ENCODE data around the gene FSTL4. TPM values are rescaled to one million over a fixed set of nuclear protein-coding genes. Genes with fewer than 3 reads are reported as not detected.

The FSTL4 gene
- total RNA-seq, 3 donors from 2014 or later, result 0.42 to 1.7 (median 0.46) TPM

GRCh38 chr5:133370036-133370831, 242.1 kb downstream of the FSTL4 start:
- no peaks in the 10 kb centered on the region for H3K36me3 Mint-ChIP-seq (ENCODE audit: insufficient read depth)
- H3K4me3 Mint-ChIP-seq, result no peak overlapping the region
- H3K9me3 Mint-ChIP-seq, result no peaks in the 10 kb centered on the region
- H3K4me1 Mint-ChIP-seq (ENCODE audit: low read depth), result no peaks in the 10 kb centered on the region
- peaks cover 13% of the 10 kb centered on the region for H3K27me3 Mint-ChIP-seq (ENCODE audit: low read depth)
- no peak for DNase-seq
- ATAC-seq, result no peak

DNA sequence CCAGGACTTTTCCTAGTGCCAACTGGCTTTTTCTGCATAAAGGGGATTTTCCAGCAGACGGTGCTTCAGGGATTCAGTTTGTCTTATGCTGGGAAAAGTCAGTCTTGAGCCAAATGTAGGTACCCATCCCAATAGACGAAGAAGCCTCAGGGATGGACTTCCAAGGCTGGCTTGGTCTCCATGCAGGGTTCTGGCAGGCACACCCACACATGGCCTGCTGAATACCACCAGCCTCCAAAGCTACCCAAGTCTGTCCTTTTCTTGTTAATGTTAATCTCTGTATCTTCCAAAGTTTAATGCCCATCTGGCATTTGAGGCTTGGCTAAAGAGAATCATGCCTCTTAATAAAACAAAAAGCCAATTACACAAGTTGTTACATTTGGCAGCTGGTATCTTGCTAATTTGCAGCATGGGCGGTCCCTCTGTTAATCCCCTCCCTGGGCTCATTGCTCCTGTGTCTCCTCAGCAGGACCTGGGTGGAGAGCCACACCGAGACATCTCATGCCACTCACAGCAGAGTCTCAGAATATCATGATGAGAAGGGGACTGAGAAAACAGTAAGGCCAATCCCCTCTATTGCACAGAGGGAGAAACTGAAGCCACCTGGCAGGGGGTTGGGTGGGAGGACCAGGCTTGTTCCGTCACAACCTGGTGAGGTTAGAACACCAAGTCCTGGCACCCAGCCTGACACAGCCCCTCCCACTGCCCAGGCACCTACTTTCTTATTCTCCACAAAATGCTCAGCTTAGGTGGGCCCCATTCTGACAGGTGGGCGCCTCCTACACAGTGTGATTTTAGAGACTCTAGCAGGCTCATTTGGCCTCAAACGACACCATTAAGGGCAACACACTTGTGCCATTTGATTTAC, 243.2 kb downstream of the FSTL4 start:
- Mint-ChIP-seq H3K4me3 (no peak overlapping the region), H3K9me3 (no peaks in the 10 kb centered on the region), H3K27me3 (ENCODE audit: low read depth) (peaks cover 13% of the 10 kb centered on the region), H3K36me3 (ENCODE audit: insufficient read depth) (no peaks in the 10 kb centered on the region), H3K4me1 (ENCODE audit: low read depth) (no peaks in the 10 kb centered on the region)
- no peak for DNase-seq
- no peak for ATAC-seq

- ATAC-seq, result no peak
- Mint-ChIP-seq H3K4me1 (ENCODE audit: low read depth) (no peaks in the 10 kb centered on the region), H3K27me3 (ENCODE audit: low read depth) (peaks cover 13% of the 10 kb centered on the region), H3K36me3 (ENCODE audit: insufficient read depth) (no peaks in the 10 kb centered on the region), H3K4me3 (no peak overlapping the region), H3K9me3 (no peaks in the 10 kb centered on the region)
- DNase-seq, result no peak
Observed at GRCh38 chr5:133367984-133368383, 244.4 kb downstream of the FSTL4 start.

GRCh38 chr5:133367071-133367786, 245.1 kb downstream of the FSTL4 start:
- ATAC-seq (no peak), DNase-seq (no peak)
- no peaks in the 10 kb centered on the region for H3K4me1 Mint-ChIP-seq (ENCODE audit: low read depth)
- H3K4me3 Mint-ChIP-seq, result no peak overlapping the region
- no peaks in the 10 kb centered on the region for H3K36me3 Mint-ChIP-seq (ENCODE audit: insufficient read depth)
- H3K27me3 Mint-ChIP-seq (ENCODE audit: low read depth), result peaks cover 13% of the 10 kb centered on the region
- no peaks in the 10 kb centered on the region for H3K9me3 Mint-ChIP-seq

DNA sequence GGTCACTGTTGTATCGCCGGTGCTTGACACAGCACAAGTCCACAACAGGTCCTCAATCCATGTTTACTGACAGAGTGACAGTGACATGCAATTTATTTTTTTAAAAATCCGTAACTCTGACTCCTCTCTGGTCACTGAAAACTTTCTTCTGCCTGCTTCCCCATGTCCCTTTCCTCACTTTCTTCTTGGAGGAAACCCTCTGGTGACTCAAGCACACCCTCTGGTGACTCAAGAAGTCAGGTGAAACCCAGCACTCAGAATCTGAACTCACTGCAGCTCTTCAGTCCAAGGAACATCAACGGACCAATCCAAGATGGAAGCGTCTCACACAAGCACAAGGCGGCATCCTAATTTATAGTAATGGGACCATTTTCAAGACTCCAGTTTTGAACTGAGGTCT, 245.9 kb downstream of the FSTL4 start:
- ATAC-seq (no peak), DNase-seq (no peak)
- no peaks in the 10 kb centered on the region for H3K36me3 Mint-ChIP-seq (ENCODE audit: insufficient read depth)
- H3K4me1 Mint-ChIP-seq (ENCODE audit: low read depth), result no peaks in the 10 kb centered on the region
- H3K4me3 Mint-ChIP-seq, result no peak overlapping the region
- H3K27me3 Mint-ChIP-seq (ENCODE audit: low read depth), result peaks cover 13% of the 10 kb centered on the region
- H3K9me3 Mint-ChIP-seq, result no peaks in the 10 kb centered on the region

DNA sequence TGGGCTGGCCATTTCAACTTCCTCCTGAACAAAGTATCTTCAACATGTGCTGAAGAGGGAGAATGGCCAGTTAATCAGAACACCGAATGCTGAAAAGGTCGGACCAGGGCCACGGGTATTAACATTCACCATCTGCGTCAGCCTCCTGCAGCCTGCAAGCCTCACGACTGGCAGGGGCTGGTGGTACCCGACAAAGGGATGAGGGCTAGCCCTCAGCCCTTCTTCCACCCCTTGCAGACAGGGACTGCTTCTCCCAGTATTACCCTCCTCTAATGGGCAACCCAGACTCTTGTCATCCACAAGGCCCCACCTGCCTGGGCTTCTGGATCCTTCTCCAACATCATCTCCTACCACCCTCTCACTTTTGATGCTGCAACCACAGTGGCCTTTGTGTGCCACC, 246.6 kb downstream of the FSTL4 start:
- H3K4me1 Mint-ChIP-seq (ENCODE audit: low read depth), result no peaks in the 10 kb centered on the region
- H3K9me3 Mint-ChIP-seq, result no peaks in the 10 kb centered on the region
- ATAC-seq, result no peak
- H3K4me3 Mint-ChIP-seq, result no peak overlapping the region
- no peaks in the 10 kb centered on the region for H3K36me3 Mint-ChIP-seq (ENCODE audit: insufficient read depth)
- peaks cover 10% of the 10 kb centered on the region for H3K27me3 Mint-ChIP-seq (ENCODE audit: low read depth)
- no peak for DNase-seq

DNA sequence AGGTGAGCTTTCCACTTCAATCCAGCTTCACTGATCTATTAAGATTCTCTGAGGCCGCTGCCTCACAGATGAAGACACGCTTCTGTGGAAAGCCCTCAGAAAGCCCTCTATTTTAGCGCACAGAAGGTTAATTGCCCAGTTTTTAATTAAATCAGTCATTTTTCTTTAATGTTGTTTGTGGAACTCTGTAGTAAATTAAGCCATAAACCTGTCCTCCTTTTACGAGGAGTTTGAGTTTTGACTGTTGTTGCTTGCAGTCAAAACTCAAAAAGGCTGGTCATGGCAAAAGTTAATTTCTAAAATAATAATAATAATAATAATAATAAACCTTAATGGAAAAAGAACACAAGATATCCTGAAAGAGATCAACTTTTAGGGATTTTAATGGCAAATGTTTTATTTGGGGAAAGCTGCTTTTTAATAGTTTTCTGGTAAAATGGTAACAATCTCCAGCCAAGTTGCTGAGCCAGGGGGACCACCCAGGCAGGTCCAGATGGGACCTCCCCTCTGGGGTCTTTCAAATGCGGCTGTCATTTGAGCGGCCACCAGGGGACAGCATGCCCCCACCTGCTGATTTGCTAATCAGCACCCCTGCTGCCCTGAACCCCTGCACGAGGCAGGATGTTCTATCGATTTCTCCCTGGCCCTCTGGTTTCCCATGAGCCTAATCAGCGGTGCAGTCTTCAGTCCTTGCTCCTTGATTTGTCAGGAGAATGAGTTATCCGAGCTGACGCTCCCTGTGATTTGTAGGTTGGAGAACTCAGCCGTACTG, 247.2 kb downstream of the FSTL4 start:
- H3K4me3 Mint-ChIP-seq, result no peak overlapping the region
- no peak for DNase-seq
- ATAC-seq, result no peak
- H3K36me3 Mint-ChIP-seq (ENCODE audit: insufficient read depth), result no peaks in the 10 kb centered on the region
- peaks cover 6% of the 10 kb centered on the region for H3K27me3 Mint-ChIP-seq (ENCODE audit: low read depth)
- no peaks in the 10 kb centered on the region for H3K9me3 Mint-ChIP-seq
- no peaks in the 10 kb centered on the region for H3K4me1 Mint-ChIP-seq (ENCODE audit: low read depth)

DNA sequence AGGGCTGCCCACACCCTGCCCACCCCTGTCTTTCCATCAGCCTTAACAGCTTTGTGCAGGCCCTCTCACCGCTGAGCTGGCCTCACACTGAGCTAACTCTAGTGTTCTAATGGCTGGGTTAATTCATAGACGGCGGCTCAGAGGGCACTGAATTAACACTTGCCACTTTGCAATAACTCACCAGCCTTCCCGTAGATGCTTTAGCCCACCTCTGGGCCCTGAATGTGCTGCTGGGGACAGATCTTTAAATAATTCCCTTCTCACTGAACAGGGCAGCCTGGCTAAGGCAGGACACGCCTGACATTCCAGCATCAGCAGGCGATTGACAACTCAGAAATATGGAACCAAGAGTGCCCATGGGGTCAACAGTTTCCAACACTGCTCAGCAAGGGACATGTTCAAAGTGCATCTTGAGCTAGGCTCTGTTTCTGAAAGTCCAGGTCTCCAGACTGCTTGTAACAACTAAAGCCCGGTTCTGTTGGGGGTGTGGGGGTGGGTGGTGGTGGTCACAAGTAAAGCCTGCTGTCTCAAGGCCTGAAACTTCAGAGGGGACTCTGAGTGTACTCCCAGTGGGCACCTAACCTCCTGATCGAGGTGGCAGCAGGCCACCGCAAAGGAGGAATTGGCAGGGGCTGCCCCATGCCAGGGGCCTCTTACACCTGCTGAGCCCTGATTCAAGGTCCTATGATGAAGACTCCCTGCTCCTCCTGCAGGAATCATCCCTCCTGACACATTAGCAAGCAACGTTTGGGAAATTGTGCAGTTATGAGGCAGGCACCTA, 248.3 kb downstream of the FSTL4 start:
- H3K27me3 Mint-ChIP-seq (ENCODE audit: low read depth), result peaks cover 6% of the 10 kb centered on the region
- H3K36me3 Mint-ChIP-seq (ENCODE audit: insufficient read depth), result no peaks in the 10 kb centered on the region
- H3K9me3 Mint-ChIP-seq, result no peaks in the 10 kb centered on the region
- no peaks in the 10 kb centered on the region for H3K4me1 Mint-ChIP-seq (ENCODE audit: low read depth)
- DNase-seq (no peak), ATAC-seq (no peak)
- H3K4me3 Mint-ChIP-seq, result no peak overlapping the region

DNA sequence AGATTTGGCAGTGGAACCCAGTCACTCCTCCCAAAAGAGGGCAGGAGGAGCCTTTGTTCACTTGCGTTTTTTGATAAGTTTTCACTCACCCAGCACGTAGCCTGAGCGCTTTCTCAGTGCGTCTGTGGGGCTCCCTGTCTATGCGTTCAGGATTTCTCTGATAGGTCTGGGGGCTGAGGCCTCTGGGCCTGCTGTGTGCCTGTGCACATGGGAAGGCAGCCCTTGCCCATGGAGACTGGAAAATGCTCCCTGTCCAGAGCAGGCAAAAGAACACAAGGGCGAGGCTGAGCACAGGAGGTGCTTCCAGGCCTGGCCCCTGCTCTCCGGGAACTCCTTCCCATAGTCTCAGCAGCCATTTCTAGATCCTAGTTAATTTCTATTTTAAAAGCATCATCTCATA, 249.9 kb downstream of the FSTL4 start:
- Mint-ChIP-seq H3K9me3 (no peaks in the 10 kb centered on the region), H3K27me3 (ENCODE audit: low read depth) (peaks cover 6% of the 10 kb centered on the region), H3K36me3 (ENCODE audit: insufficient read depth) (no peaks in the 10 kb centered on the region), H3K4me3 (no peak overlapping the region), H3K4me1 (ENCODE audit: low read depth) (no peaks in the 10 kb centered on the region)
- ATAC-seq (no peak), DNase-seq (no peak)

GRCh38 chr5:133361922-133362321, 250.4 kb downstream of the FSTL4 start:
- DNase-seq (no peak), ATAC-seq (no peak)
- H3K27me3 Mint-ChIP-seq (ENCODE audit: low read depth), result peaks cover 6% of the 10 kb centered on the region
- no peaks in the 10 kb centered on the region for H3K9me3 Mint-ChIP-seq
- no peaks in the 10 kb centered on the region for H3K36me3 Mint-ChIP-seq (ENCODE audit: insufficient read depth)
- no peak overlapping the region for H3K4me3 Mint-ChIP-seq
- H3K4me1 Mint-ChIP-seq (ENCODE audit: low read depth), result no peaks in the 10 kb centered on the region

- peaks cover 2% of the 10 kb centered on the region for H3K27me3 Mint-ChIP-seq (ENCODE audit: low read depth)
- DNase-seq, result no peak
- no peaks in the 10 kb centered on the region for H3K36me3 Mint-ChIP-seq (ENCODE audit: insufficient read depth)
- no peaks in the 10 kb centered on the region for H3K4me1 Mint-ChIP-seq (ENCODE audit: low read depth)
- no peak overlapping the region for H3K4me3 Mint-ChIP-seq
- no peaks in the 10 kb centered on the region for H3K9me3 Mint-ChIP-seq
- no peak for ATAC-seq
Observed at GRCh38 chr5:133360693-133361472, 251.5 kb downstream of the FSTL4 start.

- no peak overlapping the region for H3K4me3 Mint-ChIP-seq
- no peaks in the 10 kb centered on the region for H3K9me3 Mint-ChIP-seq
- no peaks in the 10 kb centered on the region for H3K4me1 Mint-ChIP-seq (ENCODE audit: low read depth)
- H3K27me3 Mint-ChIP-seq (ENCODE audit: low read depth), result peaks cover 2% of the 10 kb centered on the region
- H3K36me3 Mint-ChIP-seq (ENCODE audit: insufficient read depth), result no peaks in the 10 kb centered on the region
- DNase-seq (no peak), ATAC-seq (no peak)
Observed at GRCh38 chr5:133359861-133360260, 252.5 kb downstream of the FSTL4 start.

- Mint-ChIP-seq H3K36me3 (ENCODE audit: insufficient read depth) (no peaks in the 10 kb centered on the region), H3K4me3 (no peak overlapping the region), H3K27me3 (ENCODE audit: low read depth) (peaks cover 2% of the 10 kb centered on the region), H3K4me1 (ENCODE audit: low read depth) (no peaks in the 10 kb centered on the region), H3K9me3 (no peaks in the 10 kb centered on the region)
- ATAC-seq (no peak), DNase-seq (no peak)
Observed at GRCh38 chr5:133358271-133358670, 254.1 kb downstream of the FSTL4 start.

All from activated T-cell treated with anti-CD3 and anti-CD28 coated beads, Interleukin-2, amount 50 U/mL, for 4 hours (primary cell).